HuH-7 (cell line): ENCODE data around the gene PLEKHA7.
"Not testable (repeated sequence)": the region's sequence is repeated elsewhere in the genome, so short reads cannot be mapped to it uniquely, and the experiment has no call there.

ENCODE experiments used
- DNase-seq: peaks from one replicate; pipeline ENCODE4 v3.0.0; 2011; ENCODE audit warnings: low spot score

PLEKHA7 gene

GRCh38 chr11:16880184-16880801, 133.9 kb downstream of the PLEKHA7 start:
- DNase-seq, result no peak

- DNase-seq, result no peak
Observed at GRCh38 chr11:16879690-16880089, 134.5 kb downstream of the PLEKHA7 start.

GRCh38 chr11:16876837-16877236, 137.4 kb downstream of the PLEKHA7 start:
- no peak for DNase-seq

GRCh38 chr11:16876053-16876752, 138.0 kb downstream of the PLEKHA7 start:
- DNase-seq, result no peak

GRCh38 chr11:16874275-16874975, 139.8 kb downstream of the PLEKHA7 start:
- DNase-seq, result no peak

- DNase-seq, result no peak
Observed at GRCh38 chr11:16873289-16873688, 140.9 kb downstream of the PLEKHA7 start.

- DNase-seq, result no peak
Observed at GRCh38 chr11:16871368-16871767, 142.8 kb downstream of the PLEKHA7 start.

- DNase-seq, result no peak
Observed at GRCh38 chr11:16867097-16867496, 147.1 kb downstream of the PLEKHA7 start.

- DNase-seq, result not testable (repeated sequence)
Observed at GRCh38 chr11:16864428-16864827, 149.8 kb downstream of the PLEKHA7 start.

GRCh38 chr11:16863389-16863788, 150.8 kb downstream of the PLEKHA7 start:
- DNase-seq, result no peak

- no peak for DNase-seq
Observed at GRCh38 chr11:16862726-16863125, 151.5 kb downstream of the PLEKHA7 start.

GRCh38 chr11:16861862-16862261, 152.4 kb downstream of the PLEKHA7 start:
- no peak for DNase-seq

- DNase-seq, result no peak
Observed at GRCh38 chr11:16860617-16861016, 153.6 kb downstream of the PLEKHA7 start.

- DNase-seq, result no peak
Observed at GRCh38 chr11:16859651-16860050, 154.6 kb downstream of the PLEKHA7 start.

- no peak for DNase-seq
Observed at GRCh38 chr11:16857186-16857585, 157.0 kb downstream of the PLEKHA7 start.

- no peak for DNase-seq
Observed at GRCh38 chr11:16856022-16856471, 158.2 kb downstream of the PLEKHA7 start.

- no peak for DNase-seq
Observed at GRCh38 chr11:16854979-16855378, 159.2 kb downstream of the PLEKHA7 start.

GRCh38 chr11:16853859-16854258, 160.4 kb downstream of the PLEKHA7 start:
- no peak for DNase-seq

GRCh38 chr11:16853266-16853665, 160.9 kb downstream of the PLEKHA7 start:
- DNase-seq, result no peak

GRCh38 chr11:16846305-16846704, 167.9 kb downstream of the PLEKHA7 start:
- DNase-seq, result no peak

GRCh38 chr11:16844268-16844771, 169.9 kb downstream of the PLEKHA7 start:
- DNase-seq, result no peak

- no peak for DNase-seq
Observed at GRCh38 chr11:16843294-16843693, 170.9 kb downstream of the PLEKHA7 start.

GRCh38 chr11:16841984-16842383, 172.2 kb downstream of the PLEKHA7 start:
- no peak for DNase-seq
